ENCODE measurements around the gene PIP5K1C.

GRCh38 chr19:3589439-3589838 lies 110.8 kb downstream of the PIP5K1C start:
- TF ChIP-seq CTCF (IDR thresholded peaks at IDR 0.05) (no peak), POLR2A (IDR thresholded peaks at IDR 0.05) (no peak), POLR2AphosphoS5 (IDR thresholded peaks at IDR 0.05) (no peak)
